ENCODE data around the gene CITED2. TPM values are rescaled to one million over a fixed set of nuclear protein-coding genes. Genes with fewer than 3 reads are reported as not detected.

Gene CITED2
- total RNA-seq, 1 experiment from 2014 or later, result 110 TPM

DNA sequence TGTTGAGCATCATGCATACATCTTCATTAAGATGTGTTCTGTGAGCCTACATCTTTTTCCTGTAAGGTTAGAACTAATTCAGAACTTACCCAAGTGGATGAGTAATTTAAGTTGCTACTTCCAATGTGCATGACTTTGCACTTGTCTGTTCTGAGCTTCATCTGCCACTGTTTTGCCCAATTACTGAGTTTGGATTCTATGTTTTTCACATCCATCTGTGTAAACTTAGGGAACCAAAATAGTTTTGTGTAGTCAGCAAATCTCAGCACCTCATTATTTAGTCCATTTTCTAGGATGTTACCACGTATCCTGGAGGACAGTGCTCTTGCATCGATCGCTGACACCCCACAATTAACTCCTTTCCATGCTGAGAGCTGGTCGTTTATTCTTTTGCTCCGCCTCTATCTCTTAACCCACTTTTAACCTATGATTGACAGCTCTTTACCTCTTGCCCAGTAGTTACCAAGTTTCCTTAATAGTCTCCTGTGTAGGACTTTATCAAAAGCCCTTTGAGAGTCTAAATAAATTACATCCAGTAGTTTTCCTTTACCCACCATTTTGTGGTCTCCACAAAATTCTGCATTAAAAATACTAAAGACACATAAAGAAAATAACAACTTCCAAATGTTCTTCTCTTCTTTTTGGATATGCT, 44.2 kb upstream of the CITED2 start:
- Histone ChIP-seq H3K27me3 (ENCODE audit: insufficient read depth, low read length) (no peaks in the 10 kb centered on the region), H3K4me1 (ENCODE audit: insufficient read depth, low read length) (no peaks in the 10 kb centered on the region), H3K4me2 (ENCODE audit: insufficient read depth, insufficient read length, low read length) (no peak overlapping the region), H3K23ac (ENCODE audit: insufficient read length, low read depth, low read length) (no peak overlapping the region), H4K5ac (ENCODE audit: insufficient read length, low read depth, low read length) (no peak overlapping the region), H3T11ph (ENCODE audit: low read length) (no peak overlapping the region), H3K79me2 (ENCODE audit: insufficient read depth, low read length) (no peaks in the 10 kb centered on the region), H3K79me1 (ENCODE audit: insufficient read depth, low read depth, low read length, poor library complexity, severe bottlenecking) (no peaks in the 10 kb centered on the region), H2BK15ac (ENCODE audit: low read depth, low read length) (no peak overlapping the region), H3K56ac (ENCODE audit: insufficient read length, low read depth, low read length) (no peak overlapping the region), H3K14ac (ENCODE audit: insufficient read depth, low read length) (no peak overlapping the region), H3K9me3 (ENCODE audit: control insufficient read depth, low read depth, low read length) (no peaks in the 10 kb centered on the region), H3K23me2 (ENCODE audit: insufficient read length, low read depth, low read length, poor library complexity, severe bottlenecking) (no peaks in the 10 kb centered on the region), H3K18ac (ENCODE audit: insufficient read length, low read depth, low read length) (no peak overlapping the region), H4K8ac (replicated peaks; ENCODE audit: insufficient read length, low read depth, low read length) (no peak overlapping the region), H3K27ac (ENCODE audit: insufficient read length, low read depth, low read length) (no peak overlapping the region), H4K20me1 (ENCODE audit: control insufficient read depth, insufficient read depth, insufficient read length) (no peaks in the 10 kb centered on the region), H4K91ac (ENCODE audit: insufficient read length, low read depth, low read length) (no peak overlapping the region), H2AK5ac (ENCODE audit: insufficient read length, low read length) (no peak overlapping the region), H2BK20ac (ENCODE audit: low read depth, low read length, poor library complexity, severe bottlenecking) (no peak overlapping the region), H2BK12ac (ENCODE audit: insufficient read length, low read depth, low read length) (no peak overlapping the region), H2AFZ (ENCODE audit: low read length) (no peak overlapping the region), H2BK120ac (ENCODE audit: low read depth, low read length, poor library complexity, severe bottlenecking) (no peak overlapping the region), H3K4ac (ENCODE audit: low read depth, low read length) (no peak overlapping the region), H3K9ac (ENCODE audit: extremely low read depth, insufficient read length, low read length) (no peak overlapping the region), H2BK5ac (ENCODE audit: insufficient read length, low read length) (no peak overlapping the region)
- Mint-ChIP-seq H3K36me3 (ENCODE audit: insufficient read depth in 1 of 3, low read depth in 3 of 3) (no peaks in the 10 kb centered on the region), H3K9me3 (no peaks in the 10 kb centered on the region), H3K4me3 (no peak overlapping the region), H3K27ac (no peak overlapping the region), H3K27me3 (ENCODE audit: low read depth) (no peaks in the 10 kb centered on the region), H3K4me1 (peaks cover 4 to 6% of the 10 kb centered on the region in 2 experiments; a peak in 3 of 4 replicates)
- TF ChIP-seq, protein P1, sequence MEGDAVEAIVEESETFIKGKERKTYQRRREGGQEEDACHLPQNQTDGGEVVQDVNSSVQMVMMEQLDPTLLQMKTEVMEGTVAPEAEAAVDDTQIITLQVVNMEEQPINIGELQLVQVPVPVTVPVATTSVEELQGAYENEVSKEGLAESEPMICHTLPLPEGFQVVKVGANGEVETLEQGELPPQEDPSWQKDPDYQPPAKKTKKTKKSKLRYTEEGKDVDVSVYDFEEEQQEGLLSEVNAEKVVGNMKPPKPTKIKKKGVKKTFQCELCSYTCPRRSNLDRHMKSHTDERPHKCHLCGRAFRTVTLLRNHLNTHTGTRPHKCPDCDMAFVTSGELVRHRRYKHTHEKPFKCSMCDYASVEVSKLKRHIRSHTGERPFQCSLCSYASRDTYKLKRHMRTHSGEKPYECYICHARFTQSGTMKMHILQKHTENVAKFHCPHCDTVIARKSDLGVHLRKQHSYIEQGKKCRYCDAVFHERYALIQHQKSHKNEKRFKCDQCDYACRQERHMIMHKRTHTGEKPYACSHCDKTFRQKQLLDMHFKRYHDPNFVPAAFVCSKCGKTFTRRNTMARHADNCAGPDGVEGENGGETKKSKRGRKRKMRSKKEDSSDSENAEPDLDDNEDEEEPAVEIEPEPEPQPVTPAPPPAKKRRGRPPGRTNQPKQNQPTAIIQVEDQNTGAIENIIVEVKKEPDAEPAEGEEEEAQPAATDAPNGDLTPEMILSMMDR (conservative IDR thresholded peaks at IDR 0.05), result no peak
- WGBS (ENCODE audit: extremely low coverage, insufficient read length, low lambda C conversion rate), result no CpG with 5 or more reads among the region's 5 CpGs
- DNase-seq, result no peak
